Left forelimb (tissue), 1 donor: Measurements from ENCODE around the gene BRD3OS.
"Not testable (repeated sequence)": the region's sequence is repeated elsewhere in the genome, so short reads cannot be mapped to it uniquely, and the experiment has no call there.

Experiments used
- DNase-seq: peaks from one replicate; pipeline ENCODE4 v3.0.0-alpha.2; 2018; ENCODE audit warnings: low spot score

The BRD3OS gene

DNA sequence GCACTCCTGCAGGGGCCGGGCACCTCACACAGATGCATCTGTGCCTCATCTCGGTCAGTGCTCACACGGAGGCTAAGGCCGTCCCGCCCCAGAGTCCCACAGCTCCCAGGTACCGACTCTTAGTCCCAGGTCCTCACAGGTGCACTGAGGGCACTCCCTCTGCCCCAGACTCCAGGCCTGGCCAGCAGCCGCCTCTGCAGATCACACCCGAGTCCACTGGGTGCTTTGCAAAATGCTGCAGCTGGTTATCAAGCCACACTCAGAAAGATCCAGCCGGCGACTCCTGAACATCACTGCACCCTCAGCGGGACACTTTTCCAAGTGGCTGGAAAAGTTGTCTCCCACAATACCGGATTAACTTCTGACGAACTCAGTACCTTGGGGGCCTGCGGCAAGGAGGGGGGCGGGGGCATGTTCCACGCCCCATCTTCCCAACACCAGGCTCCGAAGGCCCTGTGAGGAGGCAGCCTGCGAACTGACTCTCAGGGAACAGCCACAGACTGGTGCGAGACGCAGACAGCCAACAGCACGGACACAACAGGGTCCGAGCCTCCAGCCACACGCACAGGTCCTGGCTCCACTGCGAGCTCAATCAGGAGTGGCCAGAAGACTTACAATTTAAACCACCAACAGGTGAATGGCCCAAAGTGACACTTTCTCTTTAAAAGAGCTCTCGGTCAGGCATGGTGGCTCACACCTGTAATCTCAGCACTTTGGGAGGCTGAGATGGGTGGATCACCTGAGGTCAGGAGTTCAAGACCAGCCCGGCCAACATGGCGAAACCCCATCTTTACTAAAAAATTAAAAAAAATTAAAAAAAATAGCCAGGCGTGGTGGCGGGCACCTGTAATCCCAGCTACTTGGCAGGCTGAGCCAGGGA, 38.5 kb downstream of the BRD3OS start:
- peak; percentile 63 for DNase-seq

DNA sequence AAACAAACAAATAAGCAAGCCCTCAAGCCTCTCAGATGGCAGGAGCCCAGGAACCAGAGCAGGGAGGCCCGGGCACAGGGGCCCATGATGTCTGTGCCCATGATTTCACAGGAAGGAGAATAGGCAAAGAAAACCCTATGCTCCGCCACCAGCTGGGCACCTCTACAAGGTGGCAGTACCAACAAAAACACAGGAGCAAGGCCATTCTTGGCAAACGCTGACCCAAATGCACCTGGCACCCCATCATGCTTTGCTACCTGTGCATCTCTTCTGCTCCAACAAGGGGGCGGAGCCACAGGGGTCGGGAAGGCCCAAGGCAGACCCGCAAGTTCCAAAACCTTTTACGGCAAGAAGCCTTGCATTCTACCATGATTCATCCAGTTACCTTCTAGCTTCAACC, 39.4 kb downstream of the BRD3OS start:
- no peak for DNase-seq

DNA sequence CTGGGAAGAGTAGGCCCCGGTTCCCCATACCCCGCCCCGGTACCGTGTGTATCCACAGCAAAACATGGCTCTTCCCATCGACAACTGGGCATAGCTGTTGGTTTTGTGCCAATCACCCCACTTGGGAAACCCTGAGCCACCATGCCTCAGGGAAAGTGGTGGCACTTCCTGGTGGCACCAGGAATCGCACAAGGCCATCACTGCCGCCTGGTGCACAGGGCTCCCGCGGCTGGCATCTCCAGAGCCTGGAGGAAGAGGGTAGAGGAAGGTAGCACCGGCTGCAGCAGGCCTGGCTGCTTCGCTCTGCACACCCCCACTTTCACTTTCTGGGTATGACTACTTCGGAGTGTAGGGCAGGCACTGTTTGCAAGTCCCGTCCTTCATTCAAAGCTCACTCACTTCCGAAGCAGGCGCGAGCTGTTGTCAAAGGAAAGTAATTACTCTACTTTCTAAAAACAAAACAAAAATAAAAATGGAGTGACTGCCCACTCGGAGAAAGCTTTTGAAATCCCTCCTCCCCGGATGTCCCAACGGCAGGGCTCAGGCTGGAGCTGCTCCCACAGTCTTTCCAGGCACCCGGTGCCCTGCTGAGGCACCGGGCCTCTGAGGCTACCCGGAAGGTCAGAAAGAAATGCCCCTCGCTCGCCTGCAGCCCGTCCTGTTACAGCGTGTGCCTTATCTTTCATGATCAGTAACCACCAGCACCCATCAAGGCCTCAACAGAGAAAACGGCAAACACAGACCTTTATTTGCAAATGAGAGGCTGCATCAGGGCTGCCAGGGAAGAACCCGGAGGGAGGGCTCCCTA, 40.5 kb downstream of the BRD3OS start:
- peak; percentile 56 for DNase-seq

DNA sequence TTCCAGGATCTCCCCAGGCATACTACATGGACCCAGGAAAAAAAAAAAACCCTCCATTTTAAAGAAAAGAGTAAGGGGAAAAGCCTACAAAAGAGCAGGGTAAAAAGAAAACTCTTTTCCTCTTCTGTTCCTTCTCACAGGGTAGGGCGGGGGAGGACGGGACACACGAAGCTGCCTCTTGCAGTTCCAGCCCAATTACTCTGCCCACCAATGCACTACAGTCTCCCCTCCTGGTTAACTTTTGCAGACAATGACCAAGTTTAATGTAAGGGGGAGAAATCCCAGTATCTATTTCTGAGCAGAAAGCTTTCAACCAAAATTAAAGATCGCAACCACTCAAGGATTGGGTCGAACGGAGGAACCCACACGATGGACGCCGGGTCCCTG, 41.2 kb downstream of the BRD3OS start:
- DNase-seq, result peak; percentile 54

DNA sequence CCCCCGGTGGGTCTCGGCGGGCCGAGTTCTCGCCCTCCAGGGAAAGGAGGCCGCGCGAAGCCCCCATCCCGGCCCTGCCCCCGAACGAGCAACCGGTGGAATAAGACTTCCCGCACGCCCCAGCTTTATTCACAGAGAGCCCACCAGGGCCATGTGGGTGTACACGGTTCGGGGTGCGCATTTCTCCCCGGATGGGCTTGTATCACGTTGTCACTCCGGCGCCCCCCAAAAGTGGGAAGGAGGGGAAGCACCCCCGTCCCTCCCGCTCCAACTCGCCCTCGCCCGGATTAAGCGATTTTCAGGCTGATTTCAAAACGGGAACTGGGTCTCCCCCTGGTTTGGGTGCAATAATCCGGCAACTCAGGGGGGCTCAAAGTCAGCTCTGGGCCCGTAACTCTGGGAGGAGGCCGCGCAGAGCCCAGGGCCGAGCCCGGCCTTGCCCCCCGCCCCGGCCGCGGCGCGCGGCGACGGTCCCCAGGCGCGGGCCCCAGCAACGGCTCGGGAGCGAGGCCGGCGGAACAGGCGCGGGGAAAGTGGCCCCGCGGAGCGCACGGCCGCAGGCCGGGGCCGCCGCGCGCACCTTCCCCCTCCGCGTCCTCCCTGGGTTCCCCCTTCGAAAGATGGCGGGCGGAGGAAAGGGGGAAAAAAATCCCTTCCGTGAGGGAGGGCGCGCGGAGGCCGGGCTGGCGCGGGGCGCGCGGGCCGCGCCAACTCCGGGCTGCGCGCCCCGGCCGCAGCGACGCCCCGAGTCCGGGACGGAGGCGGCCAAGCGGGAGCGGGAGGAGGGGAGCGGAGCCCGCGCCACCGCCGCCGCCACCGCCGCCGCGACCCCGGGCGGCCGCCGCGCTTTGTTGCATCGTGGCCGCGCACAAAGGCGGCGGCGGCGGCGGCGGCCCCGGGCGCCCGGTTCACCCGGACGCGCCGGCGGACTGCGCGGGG, 41.9 kb downstream of the BRD3OS start:
- peak; percentile 77 for DNase-seq

DNA sequence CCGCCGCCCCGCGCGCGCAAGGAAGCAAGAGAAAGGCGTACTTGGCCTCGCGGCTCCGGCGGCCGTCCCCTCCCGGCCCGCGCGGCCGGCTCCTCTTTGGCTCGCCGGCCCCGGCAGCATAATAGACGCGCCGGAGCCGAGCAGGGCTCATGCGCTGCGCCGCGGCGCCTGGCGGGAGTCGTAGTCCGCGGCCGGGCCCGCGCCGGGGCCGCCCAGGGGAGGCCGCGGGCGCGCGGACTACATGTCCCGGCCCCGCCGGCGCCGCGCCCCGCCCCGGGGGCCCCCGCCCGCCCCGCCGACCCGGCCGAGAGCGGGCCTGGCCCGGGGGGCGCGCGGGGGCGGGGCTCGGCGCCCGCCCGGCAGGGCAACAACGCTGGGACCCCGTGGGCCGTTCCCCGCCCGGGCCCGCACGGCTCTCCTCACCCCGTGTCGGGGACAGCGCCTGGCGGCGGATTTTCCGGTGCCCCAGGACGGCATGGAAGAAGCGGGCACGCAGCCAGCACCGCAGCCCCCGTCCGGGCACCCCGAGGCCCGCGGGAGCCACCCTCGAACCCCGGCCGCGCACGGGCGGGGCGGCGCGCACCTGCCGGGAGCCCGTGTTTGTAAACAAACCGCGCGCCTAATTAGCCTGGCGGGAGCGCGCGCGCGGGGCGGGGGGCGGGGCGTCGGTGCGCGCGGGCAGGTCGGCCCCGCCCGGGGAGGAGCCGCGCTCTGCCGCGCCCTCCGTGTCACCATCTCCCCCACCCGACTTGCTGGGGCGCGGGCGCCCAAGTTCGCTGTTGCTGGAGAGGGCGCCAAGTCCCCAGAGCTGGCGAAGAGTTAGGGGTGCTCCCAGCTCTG, 42.8 kb downstream of the BRD3OS start, which contains the start of gene BRD3:
BRD3 (minus strand) TSS at position 123 of the 840 bp plus-strand sequence. CDS start 14,549 bp downstream, outside the sequence.
- DNase-seq, result peak; percentile 89

DNA sequence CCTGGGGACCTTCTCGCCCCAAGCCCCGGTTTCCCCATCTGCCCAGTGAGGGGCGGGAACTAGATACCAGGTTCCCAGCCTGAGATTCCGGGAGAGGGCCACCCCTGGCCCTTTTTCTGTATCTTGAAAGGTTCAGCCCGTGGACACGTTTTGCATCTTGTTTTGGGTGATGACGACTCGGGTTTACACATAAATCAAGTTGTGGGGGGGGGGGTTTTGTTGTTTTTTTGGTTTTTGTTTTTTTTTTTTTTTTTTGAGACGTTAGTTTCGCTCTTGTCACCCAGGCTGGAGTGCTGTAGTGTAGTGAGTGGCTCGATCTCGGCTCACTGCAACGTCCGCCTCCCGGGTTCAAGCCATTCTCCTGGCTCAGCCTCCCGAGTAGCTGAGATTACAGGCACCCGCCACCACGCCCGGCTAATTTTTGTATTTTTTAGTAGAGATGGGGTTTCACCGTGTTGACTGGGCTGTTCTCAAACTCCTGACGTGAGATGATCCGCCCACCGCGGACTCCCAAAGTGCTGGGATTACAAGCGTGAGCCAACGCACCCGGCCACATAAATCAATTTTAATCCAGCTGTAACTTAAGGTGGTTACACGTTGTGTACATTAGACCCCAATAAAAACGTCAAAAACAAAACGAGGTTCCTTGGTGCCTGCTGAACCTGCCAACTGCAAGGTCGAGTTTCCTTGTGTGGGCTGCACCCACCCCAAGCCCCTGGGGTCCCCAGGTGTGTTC, 43.6 kb downstream of the BRD3OS start:
- peak; percentile 53 for DNase-seq

DNA sequence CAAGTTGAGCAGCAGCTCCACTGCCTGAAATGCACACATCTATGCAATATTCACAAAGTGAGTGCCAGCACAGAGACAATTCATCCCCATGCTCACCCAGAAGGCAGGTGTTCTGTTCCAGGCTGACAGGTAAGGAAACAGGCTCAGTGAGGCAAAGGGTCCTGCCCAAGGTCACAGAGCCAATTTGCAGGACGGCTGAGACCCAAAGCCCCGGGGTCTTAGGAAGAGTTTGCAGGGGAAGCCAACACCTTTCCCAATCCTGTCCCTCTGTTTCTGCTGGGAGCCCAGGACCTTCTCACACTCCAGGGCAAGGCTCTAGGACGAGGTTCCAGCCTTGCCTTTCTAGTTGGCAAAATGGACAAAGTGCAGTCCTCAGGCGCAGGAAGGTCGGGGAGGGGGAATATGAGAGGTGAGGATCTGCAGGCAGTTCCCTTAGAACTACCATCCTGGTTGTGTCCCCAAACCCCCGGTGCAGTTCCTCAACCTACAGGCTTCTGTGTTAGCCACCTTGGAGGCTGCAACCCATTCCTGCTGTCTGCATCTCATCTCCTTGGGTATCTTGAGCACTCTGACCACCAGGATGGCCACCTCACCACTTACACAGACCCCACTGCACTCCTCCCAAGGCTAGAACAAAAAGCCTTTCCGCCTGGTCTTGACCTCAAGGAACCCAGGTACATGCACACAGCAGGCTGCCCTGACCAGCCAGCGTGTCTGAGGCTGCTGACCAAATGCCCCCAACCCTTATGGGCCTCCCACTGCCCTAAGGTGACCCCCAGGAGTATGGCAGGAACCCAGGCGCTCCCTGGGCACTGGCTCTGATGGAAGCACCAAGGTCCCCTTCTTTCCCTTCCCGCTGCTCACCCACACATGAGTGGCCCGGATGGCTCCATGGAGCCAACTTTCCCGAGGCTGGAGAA, 44.5 kb downstream of the BRD3OS start:
- DNase-seq, result no peak

DNA sequence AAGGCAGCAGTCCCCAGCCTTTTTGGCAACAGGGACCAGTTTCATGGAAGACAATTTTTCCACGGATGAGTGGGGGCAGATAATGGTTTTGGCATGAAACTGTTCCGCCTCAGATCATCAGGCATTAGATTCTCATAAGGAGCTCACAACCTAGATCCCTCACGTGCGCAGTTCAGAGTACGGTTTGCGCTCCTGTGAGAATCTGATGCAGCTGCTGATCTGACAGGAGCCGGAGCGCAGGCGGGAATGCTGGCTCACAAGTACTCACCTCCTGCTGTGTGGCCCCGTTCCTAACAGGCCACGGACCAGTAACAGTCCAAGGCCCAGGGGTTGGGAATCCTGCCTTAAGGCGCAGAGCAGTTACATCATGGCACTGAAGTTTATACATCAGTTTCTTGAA, 45.9 kb downstream of the BRD3OS start:
- DNase-seq, result no peak

DNA sequence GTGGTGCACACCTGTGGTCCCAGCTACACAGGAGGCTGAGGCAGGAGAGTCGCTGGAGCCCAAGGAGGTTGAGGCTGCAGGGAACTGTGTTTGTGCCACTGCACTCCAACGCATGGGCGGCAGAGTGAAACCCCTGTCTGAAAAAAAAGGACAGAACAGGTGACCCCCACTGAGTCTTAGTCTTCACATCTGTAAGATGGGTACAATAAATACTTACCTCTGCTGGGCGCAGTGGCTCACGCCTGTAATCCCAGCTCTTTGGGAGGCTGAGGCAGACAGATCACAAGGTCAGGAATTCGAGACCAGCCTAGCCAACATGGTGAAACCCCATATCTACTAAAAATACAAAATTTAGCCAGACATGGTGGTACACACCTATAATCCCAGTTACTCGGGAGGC, 47.4 kb downstream of the BRD3OS start:
- not testable (repeated sequence) for DNase-seq

DNA sequence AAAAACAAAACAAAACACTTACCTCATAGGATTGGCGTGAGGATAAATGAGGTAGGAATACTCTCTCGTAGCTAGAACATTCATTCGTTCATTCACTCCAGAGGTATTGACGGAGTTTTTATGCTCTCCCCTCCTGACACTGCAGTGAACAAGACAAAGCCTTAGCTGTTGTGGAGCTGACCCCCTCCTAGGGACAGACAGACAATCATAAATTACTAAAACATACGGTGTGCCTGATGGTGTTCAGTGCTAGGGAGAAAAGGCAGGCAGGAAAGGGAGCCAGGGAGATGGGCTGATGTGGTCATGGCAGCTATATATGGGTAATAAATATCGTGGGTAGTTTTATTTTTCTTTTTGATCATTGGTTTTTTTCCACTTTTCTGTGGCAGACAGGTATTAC, 48.2 kb downstream of the BRD3OS start:
- DNase-seq, result no peak

DNA sequence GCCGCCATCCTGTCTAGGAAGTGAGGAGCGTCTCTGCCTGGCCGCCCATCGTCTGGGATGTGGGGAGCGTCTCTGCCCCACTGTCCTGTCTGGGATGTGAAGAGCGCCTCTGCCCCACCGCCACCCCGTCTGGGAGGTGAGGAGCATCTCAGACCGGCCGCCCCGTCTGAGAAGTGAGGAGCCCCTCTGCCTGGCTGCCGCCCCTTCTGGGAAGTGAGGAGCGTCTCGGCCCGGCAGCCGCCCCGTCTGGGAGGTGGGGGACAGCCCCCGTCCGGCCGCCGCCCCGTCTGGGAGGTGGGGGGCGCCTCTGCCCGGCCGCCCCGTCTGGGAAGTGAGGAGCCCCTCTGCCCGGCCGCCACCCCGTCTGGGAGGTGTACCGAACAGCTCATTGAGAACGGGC, 50.4 kb downstream of the BRD3OS start:
- DNase-seq, result not testable (repeated sequence)

DNA sequence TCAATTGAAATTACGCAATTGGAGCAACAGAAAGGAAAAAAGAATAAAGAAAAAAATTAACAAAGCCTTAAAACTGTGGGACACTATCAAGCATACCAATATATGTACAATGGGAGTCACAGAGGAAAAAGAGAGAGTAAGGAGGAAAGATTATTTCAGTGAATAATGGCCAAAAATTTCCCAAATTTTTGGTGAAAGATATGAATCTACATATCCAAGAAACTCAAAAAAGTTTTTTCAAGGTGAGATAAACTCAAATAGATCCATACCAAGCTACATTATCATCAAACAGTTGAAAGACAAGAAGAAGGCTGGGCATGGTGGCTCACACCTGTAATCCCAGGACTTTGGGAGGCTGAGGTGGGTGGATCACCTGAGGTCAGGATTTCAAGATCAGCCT, 51.4 kb downstream of the BRD3OS start:
- DNase-seq, result no peak
